A549 (cell line): Measurements from ENCODE around the gene SLC7A4. TPM values are rescaled to one million over a fixed set of nuclear protein-coding genes. Genes with fewer than 3 reads are reported as not detected.
A peak's percentile ranks its signal among the peaks of the same experiment; 100 is the strongest.

Experiments
- ATAC-seq, 2 experiments: fragments of 200-7000 bp in 1 of 2; fragments of >200 bp in 1 of 2; cut with Nextera tagmentation in 1 of 2; cut with Tn5 transposase in 1 of 2; 3 replicates each; pipeline versions ENCODE4 v1.8.0 to v1.9.1; 2018 to 2020; ENCODE audit warnings: mild to moderate bottlenecking in 1 of 2, moderate library complexity in 1 of 2
- CTCF ChIA-PET: fragments of 300-600 bp; sonication (Branson Sonifier 250); formaldehyde crosslinking; extraction: SDS; loops from one replicate; lab custom pipeline; 2021; ENCODE audit warnings: antibody characterized with exemption, inconsistent platforms; lab: Yijun Ruan, JAX
- POLR2A ChIA-PET: fragments of 350-600 bp; formaldehyde crosslinking; extraction: SDS; loops from one replicate; lab custom pipeline; 2021; ENCODE audit warnings: antibody characterized with exemption, inconsistent platforms; lab: Yijun Ruan, JAX
- DNase-seq, 2 experiments: peaks; one replicate each; pipeline versions ENCODE4 v3.0.0 to v3.0.0-alpha.2; 2011 to 2016; ENCODE audit warnings: low read depth in 1 of 2, low spot score in 1 of 2
- FAIRE-seq: peaks from 2 replicates; lab custom pipeline; 2011; peaks lifted over from hg19 to GRCh38; lab: Jason Lieb, UNC
- H3K27ac ChIP-seq, 2 experiments: fragments of >200 bp; sonication (Bioruptor Twin); formaldehyde crosslinking; 3 replicates each; pipeline ENCODE4 v1.5.1; 2016 to 2017
- H3K4me1 ChIP-seq: fragments of >200 bp; sonication (Bioruptor Twin); formaldehyde crosslinking; 3 replicates; pipeline ENCODE4 v1.6.1; 2016
- H3K4me2 ChIP-seq: fragments of >200 bp; sonication (Bioruptor Twin); formaldehyde crosslinking; 3 replicates; pipeline ENCODE4 v1.6.1; 2016
- H3K4me3 ChIP-seq: fragments of >200 bp; sonication (Bioruptor Twin); formaldehyde crosslinking; 3 replicates; pipeline ENCODE4 v1.5.1; 2016
- H3K9me3 ChIP-seq: fragments of >200 bp; sonication (Bioruptor Twin); formaldehyde crosslinking; 3 replicates; pipeline ENCODE4 v1.6.1; 2016
- CEBPB ChIP-seq, 2 experiments: fragments of >200 bp in 1 of 2; sonication (Bioruptor Twin) in 1 of 2; formaldehyde crosslinking in 1 of 2; IDR thresholded peaks; 2 replicates each; pipeline ENCODE4 v1.6.1; 2012 to 2016
- EP300 ChIP-seq, 2 experiments: fragments of >200 bp; sonication (Bioruptor Twin); formaldehyde crosslinking; IDR thresholded peaks; 2 replicates in 1 of 2; 3 replicates in 1 of 2; pipeline ENCODE4 v1.6.1; 2016 to 2017
- HDAC2 ChIP-seq: fragments of 200-600 bp; sonication (generic); IDR thresholded peaks from 2 replicates; pipeline ENCODE4 v1.6.1; 2016
- HEYL ChIP-seq: fragments of 250-450 bp; sonication (Bioruptor Pico); IDR thresholded peaks from 2 replicates; pipeline ENCODE4 v1.8.0; 2021; ENCODE audit warnings: mild to moderate bottlenecking, moderate library complexity
- HMGXB4 ChIP-seq: fragments of 250-450 bp; sonication (Bioruptor Pico); IDR thresholded peaks from 2 replicates; pipeline ENCODE4 v1.5.0; 2021; ENCODE audit warnings: mild to moderate bottlenecking, moderate library complexity, borderline replicate concordance
- MAZ ChIP-seq: fragments of 150-350 bp; IDR thresholded peaks from 2 replicates; pipeline ENCODE4 v1.6.1; 2014; ENCODE audit warnings: antibody characterized with exemption, low read depth, low read length, borderline replicate concordance
- MYC ChIP-seq: IDR thresholded peaks from 2 replicates; pipeline ENCODE4 v1.6.1; 2012; ENCODE audit warnings: mild to moderate bottlenecking, inconsistent platforms, low read length, improper control_type of control experiment, borderline replicate concordance
- NR3C1 ChIP-seq: fragments of >200 bp; sonication (Bioruptor Twin); formaldehyde crosslinking; IDR thresholded peaks from 3 replicates; pipeline ENCODE4 v1.6.1; 2017
- PHF8 ChIP-seq: fragments of 200-600 bp; sonication (generic); IDR thresholded peaks from 2 replicates; pipeline ENCODE4 v1.6.1; 2016; ENCODE audit warnings: low read depth, mild to moderate bottlenecking, antibody characterized with exemption, moderate library complexity, borderline replicate concordance
- RAD21 ChIP-seq, 2 experiments: fragments of >200 bp in 1 of 2; sonication (Bioruptor Twin) in 1 of 2; formaldehyde crosslinking in 1 of 2; IDR thresholded peaks in 1 of 2; conservative IDR thresholded peaks in 1 of 2; 2 replicates in 1 of 2; 3 replicates in 1 of 2; pipeline ENCODE4 v1.6.1; 2012 to 2018; ENCODE audit warnings: inconsistent platforms in 1 of 2
- SREBF2 ChIP-seq: fragments of 450-650 bp; IDR thresholded peaks from 2 replicates; pipeline ENCODE4 v1.6.1; 2014; ENCODE audit warnings: mild to moderate bottlenecking, moderate library complexity
- WGBS: methylation state at CpG from one replicate; pipeline ENCODE4 v1.1.6; 2017; ENCODE audit errors: missing lambda C conversion rate; 5-methylcytosine and 5-hydroxymethylcytosine counted together
- polyA plus RNA-seq, 4 experiments: library from polyadenylated mRNA; depleted of rRNA in 3 of 4; stranded (reverse); fragments of >200 nt; fragmentation: RNase III in 1 of 4; extraction: RNeasy Plus Mini Kit Qiagen cat#74134 plus additional on column Dnase treatment in 1 of 4; gene quantifications; 2 replicates in 3 of 4; 3 replicates in 1 of 4; pipeline ENCODE4 v1.2.3, GENCODE V29; 2011 to 2017

SLC7A4 gene
- polyA plus RNA-seq, 2 of the 4 experiments (the other 2 are of a cell fraction): not detected

- no peak for TF ChIP-seq MYC
- TF ChIP-seq EP300 (IDR thresholded peaks at IDR 0.05): no peak
- TF ChIP-seq HEYL: no peak
- TF ChIP-seq PHF8: no peak
- TF ChIP-seq MAZ: no peak
- Histone ChIP-seq H3K9me3 (no peaks in the 10 kb centered on the region), H3K4me1 (no peaks in the 10 kb centered on the region), H3K27ac (no peak overlapping the region), H3K4me3 (no peak overlapping the region), H3K4me2 (no peak overlapping the region)
- FAIRE-seq: no peak
- 71% methylated on average over 7 of the region's 13 CpGs for WGBS
- no peak for ATAC-seq
- ChIA-PET POLR2A (no interaction called here), CTCF (interaction anchor here (0.9 kb wide), 1 partner anchor 26 kb away, joined by 3 read pairs; the partner anchor contains the start of gene THAP7)
- no peak for DNase-seq
These were observed 3.8 kb downstream of the SLC7A4 start for GRCh38 chr22:21028277-21029251.

GRCh38 chr22:21026783-21027692 is 5.3 kb downstream of the SLC7A4 start:
- no peak for DNase-seq
- no peak for ATAC-seq

GRCh38 chr22:21025763-21026755 is 6.3 kb downstream of the SLC7A4 start:
- Histone ChIP-seq H3K9me3 (no peaks in the 10 kb centered on the region), H3K4me2 (no peak overlapping the region), H3K4me1 (no peaks in the 10 kb centered on the region), H3K4me3 (no peak overlapping the region), H3K27ac (no peak overlapping the region)
- WGBS: 78% methylated on average over 15 of the region's 27 CpGs
- no peak for DNase-seq
- FAIRE-seq: no peak
- ChIA-PET POLR2A (no interaction called here), CTCF (interaction anchor here (1.1 kb wide), 1 partner anchor 44 kb away, joined by 3 read pairs; the partner anchor contains the start of gene LZTR1)
- no peak for TF ChIP-seq HMGXB4 (CRISPR knock-in tag)
- TF ChIP-seq RAD21 (conservative IDR thresholded peaks at IDR 0.05 in 1 of 2, IDR thresholded peaks at IDR 0.05 in 1 of 2): no peak
- ATAC-seq: no peak

More at GRCh38 chr22:21026783-21027692, 5.3 kb downstream of the SLC7A4 start:
- FAIRE-seq: no peak
- ChIA-PET CTCF (interaction anchor here (0.5 to 1.1 kb wide), 2 partner anchors 45 to 59 kb away, joined by 3 read pairs; partner anchors contain the start of gene LZTR1), POLR2A (no interaction called here)
- WGBS: 87% methylated on average over 6 of the region's 14 CpGs
- Histone ChIP-seq H3K27ac (peak overlapping the region in 1 of 2 experiments; percentile 28; a peak in 1 of 6 replicates), H3K9me3 (no peaks in the 10 kb centered on the region), H3K4me1 (no peaks in the 10 kb centered on the region), H3K4me2 (no peak overlapping the region), H3K4me3 (no peak overlapping the region)
- no peak for TF ChIP-seq SREBF2
- no peak for TF ChIP-seq NR3C1
- TF ChIP-seq HDAC2: no peak
- no peak for TF ChIP-seq CEBPB (IDR thresholded peaks at IDR 0.05)
